ENCODE measurements around the gene TCF7L1. TPM values are rescaled to one million over a fixed set of nuclear protein-coding genes. Genes with fewer than 3 reads are reported as not detected.

Gene TCF7L1
- total RNA-seq, result 1 to 10 TPM in 3 of 4 donors, under 1 TPM in 1; 0.55 to 3.0 (median 1.8) TPM

GRCh38 chr2:85132834-85133637 lies at the start of gene TCF7L1:
Gene TCF7L1 (plus strand): TSS chr2:85133392. CDS start chr2:85133685, 293 bp downstream.
- peak; percentile 90 to 94 for DNase-seq (ENCODE audit: low spot score in 2 of 2)
- H3K27ac ChIP-seq, result peak within 1 kb of the TSS; percentile 80

GRCh38 chr2:85085563-85085962 lies 47.6 kb upstream of the TCF7L1 start:
- no peaks in the 10 kb centered on the region for H3K36me3 ChIP-seq
- no peak for DNase-seq (ENCODE audit: low spot score in 2 of 2)
- TF ChIP-seq EP300 (IDR thresholded peaks at IDR 0.05), result no peak
- no peak for TF ChIP-seq CTCF (IDR thresholded peaks at IDR 0.05)
- TF ChIP-seq POLR2A (IDR thresholded peaks at IDR 0.05), result no peak
- TF ChIP-seq POLR2AphosphoS5 (IDR thresholded peaks at IDR 0.05), result no peak
- peaks cover 10% of the 10 kb centered on the region for H3K27me3 ChIP-seq
- H3K9me3 ChIP-seq, result no peaks in the 10 kb centered on the region
- H3K4me3 ChIP-seq, result no peak overlapping the region
- no peak overlapping the region for H3K27ac ChIP-seq
- no peaks in the 10 kb centered on the region for H3K4me1 ChIP-seq
- 78% methylated on average over 3 of the region's 3 CpGs for WGBS

More at GRCh38 chr2:85132834-85133637, at the start of gene TCF7L1:
- WGBS, result under 1% methylated on average over 42 of the region's 91 CpGs
- Histone ChIP-seq H3K4me1 (peaks cover 44% of the 10 kb centered on the region), H3K4me3 (peak within 1 kb of the TSS; percentile 72), H3K36me3 (no peaks in the 10 kb centered on the region), H3K27me3 (peaks cover 17% of the 10 kb centered on the region), H3K9me3 (no peaks in the 10 kb centered on the region)
- peak in 1 of 3 donors; percentile 22 for TF ChIP-seq POLR2AphosphoS5 (IDR thresholded peaks at IDR 0.05)
- TF ChIP-seq CTCF (IDR thresholded peaks at IDR 0.05), result peak; percentile 49 to 83
- TF ChIP-seq EP300 (IDR thresholded peaks at IDR 0.05), result no peak
- TF ChIP-seq POLR2A (IDR thresholded peaks at IDR 0.05), result no peak

GRCh38 chr2:85087541-85087940 lies 45.7 kb upstream of the TCF7L1 start:
- Histone ChIP-seq H3K4me1 (no peaks in the 10 kb centered on the region), H3K27me3 (peaks cover 10% of the 10 kb centered on the region), H3K4me3 (no peak overlapping the region), H3K27ac (no peak overlapping the region), H3K36me3 (no peaks in the 10 kb centered on the region), H3K9me3 (no peaks in the 10 kb centered on the region)
- no peak for DNase-seq (ENCODE audit: low spot score in 2 of 2)
- WGBS, result 72% methylated on average over 5 of the region's 5 CpGs
- TF ChIP-seq POLR2AphosphoS5 (IDR thresholded peaks at IDR 0.05) (no peak), POLR2A (IDR thresholded peaks at IDR 0.05) (no peak), EP300 (IDR thresholded peaks at IDR 0.05) (no peak), CTCF (IDR thresholded peaks at IDR 0.05) (no peak)

- WGBS, result 100% methylated on average over 2 of the region's 2 CpGs
- no peaks in the 10 kb centered on the region for H3K4me1 ChIP-seq
Measured at GRCh38 chr2:85088921-85089320, 44.3 kb upstream of the TCF7L1 start.

More at GRCh38 chr2:85088921-85089320, 44.3 kb upstream of the TCF7L1 start:
- DNase-seq (ENCODE audit: low spot score in 2 of 2), result no peak
- Histone ChIP-seq H3K27ac (no peak overlapping the region), H3K4me3 (no peak overlapping the region), H3K9me3 (no peaks in the 10 kb centered on the region), H3K36me3 (no peaks in the 10 kb centered on the region), H3K27me3 (peaks cover 10% of the 10 kb centered on the region)
- TF ChIP-seq EP300 (IDR thresholded peaks at IDR 0.05) (no peak), POLR2A (IDR thresholded peaks at IDR 0.05) (no peak), POLR2AphosphoS5 (IDR thresholded peaks at IDR 0.05) (no peak), CTCF (IDR thresholded peaks at IDR 0.05) (no peak)

All from suprapubic skin (tissue), 4 donors.